K562 (cell line): ENCODE results near the gene PCP2. TPM values are rescaled to one million over a fixed set of nuclear protein-coding genes. Genes with fewer than 3 reads are reported as not detected.

Source experiments
- ETV1 ChIP-seq: fragments of 450-650 bp; conservative IDR thresholded peaks from 2 replicates; pipeline ENCODE4 v1.6.1; 2016; ENCODE audit warnings: missing genetic modification characterization, control low read depth, low read depth, missing compliant biosample characterization
- FOXA1 ChIP-seq: fragments of 450-650 bp; IDR thresholded peaks from 2 replicates; pipeline ENCODE4 v1.6.1; 2016; ENCODE audit warnings: mild to moderate bottlenecking, borderline replicate concordance
- HMGN3 ChIP-seq: IDR thresholded peaks from 2 replicates; pipeline ENCODE4 v1.6.1; 2011; ENCODE audit warnings: borderline replicate concordance, low read depth, mild to moderate bottlenecking, mixed read lengths, low read length; ENCODE audit not compliant: insufficient read length; ENCODE audit errors: extremely low read depth
- KLF16 ChIP-seq: IDR thresholded peaks from 2 replicates; pipeline ENCODE4 v1.6.1; 2016; ENCODE audit warnings: antibody characterized with exemption
- LEF1 ChIP-seq: fragments of 450-650 bp; IDR thresholded peaks from 2 replicates; pipeline ENCODE4 v1.6.1; 2016; ENCODE audit warnings: mild to moderate bottlenecking
- PHF20 ChIP-seq: fragments of 450-650 bp; IDR thresholded peaks from 2 replicates; pipeline ENCODE4 v1.6.1; 2018; ENCODE audit not compliant: partially characterized antibody
- PHF8 ChIP-seq: fragments of 200-600 bp; sonication (generic); IDR thresholded peaks from 2 replicates; pipeline ENCODE4 v1.6.1; 2012; ENCODE audit warnings: mixed run types, mild to moderate bottlenecking, inconsistent platforms, low read length, moderate library complexity, borderline replicate concordance
- ZFP36 ChIP-seq: fragments of 150-350 bp; IDR thresholded peaks from 2 replicates; pipeline ENCODE4 v1.6.1; 2018; ENCODE audit warnings: low read length, low read depth; ENCODE audit not compliant: partially characterized antibody
- polyA plus RNA-seq, 8 experiments: library from polyadenylated mRNA; depleted of rRNA in 4 of 8; stranded (reverse) in 5 of 8; unstranded in 3 of 8; fragments of >200 nt; fragmentation: Nextera tagmentation in 2 of 8; fragmentation: Illumina TruSeq in 1 of 8; extraction: Ambion mirVana in 2 of 8; extraction: Trizol in 1 of 8; gene quantifications; 2 replicates each; pipeline versions ENCODE4 v1.2.1 to v1.2.3, GENCODE V29; 2011 to 2014; ENCODE audit warnings: inconsistent platforms in 1 of 8, missing spikeins in 1 of 8
- total RNA-seq, 7 experiments: library from RNA; depleted of rRNA in 6 of 7; stranded (reverse); fragments of >200 nt in 6 of 7; fragmentation: Illumina TruSeq in 2 of 7; extraction: Trizol in 2 of 7; gene quantifications; 2 replicates each; pipeline versions ENCODE4 v1.2.1 to v1.2.3, GENCODE V29; 2011 to 2021; ENCODE audit warnings: low replicate concordance in 1 of 7
- TF ChIP-seq, protein P1 (sequence below), 2 experiments: IDR thresholded peaks; 2 replicates each; pipeline ENCODE4 v1.6.1; 2011; ENCODE audit warnings: borderline replicate concordance in 1 of 2, control low read depth in 1 of 2, low read depth in 1 of 2, low read length in 1 of 2, mild to moderate bottlenecking in 1 of 2, mixed read lengths in 1 of 2, moderate library complexity in 1 of 2; ENCODE audit not compliant: insufficient read depth in 1 of 2, insufficient read length in 1 of 2, poor library complexity in 1 of 2, severe bottlenecking in 1 of 2; ENCODE audit errors: extremely low read depth in 1 of 2
- TF ChIP-seq, protein P2 (sequence below): fragments of 250-450 bp; sonication (Bioruptor Pico); IDR thresholded peaks from 2 replicates; pipeline ENCODE4 v1.5.0; 2020; ENCODE audit warnings: mild to moderate bottlenecking
- TF ChIP-seq, protein P3 (sequence below): fragments of 200-600 bp; sonication (generic); IDR thresholded peaks from one replicate; pipeline ENCODE4 v1.6.1; 2012; ENCODE audit warnings: mild to moderate bottlenecking, low read depth, low read length, inconsistent platforms
- TF ChIP-seq, protein P4 (sequence below): fragments of 450-650 bp; formaldehyde crosslinking; IDR thresholded peaks from 2 replicates; pipeline ENCODE4 v1.4.0; 2022; ENCODE audit warnings: mild to moderate bottlenecking, moderate library complexity

The PCP2 gene
- total and polyA plus RNA-seq, 9 of the 15 experiments (the other 6 are each of a cell fraction or from before 2014, with no cell fraction given): 0.17 to 1.3 (median 0.49) TPM; not detected in 3

DNA sequence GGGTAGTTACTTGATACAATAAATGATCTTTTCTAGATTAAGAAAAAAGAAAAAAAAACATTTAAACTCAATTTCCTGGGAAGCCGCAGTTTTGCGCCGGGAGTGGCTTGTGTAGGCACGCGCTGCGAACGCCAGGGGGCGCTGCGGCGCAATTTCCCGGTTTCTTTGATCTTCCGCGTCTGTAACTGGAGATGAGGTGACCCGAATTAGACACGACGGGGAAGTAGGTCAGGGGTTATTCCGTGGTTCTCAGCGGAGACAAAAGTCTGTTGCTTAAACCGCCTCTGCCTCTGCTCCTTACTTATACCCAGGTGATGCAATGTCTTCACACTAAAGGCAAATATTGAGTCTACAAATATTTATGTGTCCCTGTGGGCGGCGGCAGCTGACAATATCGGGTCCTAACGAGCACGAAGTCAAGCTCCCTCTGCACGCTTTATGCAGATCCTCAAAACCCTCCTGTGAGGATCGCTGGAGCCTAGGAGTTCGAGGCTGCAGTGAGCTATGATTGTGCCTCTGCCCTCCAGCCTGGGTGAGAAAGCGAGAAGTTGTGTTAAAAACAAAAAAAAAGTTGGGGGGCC lies 18.6 kb upstream of the PCP2 start (continued):
- TF ChIP-seq HMGN3 (no peak), LEF1 (peak; percentile 100), PHF8 (peak; percentile 25; the same call in 1 of the 2 replicates), ZFP36 (peak; percentile 4), ETV1 (peak; percentile 37; the same call in 1 of the 2 replicates), KLF16 (peak; percentile 63; the same call in 1 of the 2 replicates), PHF20 (peak; percentile 23), FOXA1 (no peak)
- TF ChIP-seq, protein P1, sequence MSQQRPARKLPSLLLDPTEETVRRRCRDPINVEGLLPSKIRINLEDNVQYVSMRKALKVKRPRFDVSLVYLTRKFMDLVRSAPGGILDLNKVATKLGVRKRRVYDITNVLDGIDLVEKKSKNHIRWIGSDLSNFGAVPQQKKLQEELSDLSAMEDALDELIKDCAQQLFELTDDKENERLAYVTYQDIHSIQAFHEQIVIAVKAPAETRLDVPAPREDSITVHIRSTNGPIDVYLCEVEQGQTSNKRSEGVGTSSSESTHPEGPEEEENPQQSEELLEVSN (IDR thresholded peaks at IDR 0.05; ENCODE audit: borderline replicate concordance in 1 of 2, extremely low read depth in 1 of 2, insufficient read depth in 1 of 2, insufficient read length in 1 of 2, low read depth in 1 of 2, low read length in 1 of 2, poor library complexity in 1 of 2, severe bottlenecking in 1 of 2): peak in 1 of 2 experiments; percentile 51
- TF ChIP-seq, protein P2, sequence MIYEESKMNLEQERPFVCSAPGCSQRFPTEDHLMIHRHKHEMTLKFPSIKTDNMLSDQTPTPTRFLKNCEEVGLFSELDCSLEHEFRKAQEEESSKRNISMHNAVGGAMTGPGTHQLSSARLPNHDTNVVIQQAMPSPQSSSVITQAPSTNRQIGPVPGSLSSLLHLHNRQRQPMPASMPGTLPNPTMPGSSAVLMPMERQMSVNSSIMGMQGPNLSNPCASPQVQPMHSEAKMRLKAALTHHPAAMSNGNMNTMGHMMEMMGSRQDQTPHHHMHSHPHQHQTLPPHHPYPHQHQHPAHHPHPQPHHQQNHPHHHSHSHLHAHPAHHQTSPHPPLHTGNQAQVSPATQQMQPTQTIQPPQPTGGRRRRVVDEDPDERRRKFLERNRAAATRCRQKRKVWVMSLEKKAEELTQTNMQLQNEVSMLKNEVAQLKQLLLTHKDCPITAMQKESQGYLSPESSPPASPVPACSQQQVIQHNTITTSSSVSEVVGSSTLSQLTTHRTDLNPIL (CRISPR knock-in tag): no peak
- TF ChIP-seq, protein P3, sequence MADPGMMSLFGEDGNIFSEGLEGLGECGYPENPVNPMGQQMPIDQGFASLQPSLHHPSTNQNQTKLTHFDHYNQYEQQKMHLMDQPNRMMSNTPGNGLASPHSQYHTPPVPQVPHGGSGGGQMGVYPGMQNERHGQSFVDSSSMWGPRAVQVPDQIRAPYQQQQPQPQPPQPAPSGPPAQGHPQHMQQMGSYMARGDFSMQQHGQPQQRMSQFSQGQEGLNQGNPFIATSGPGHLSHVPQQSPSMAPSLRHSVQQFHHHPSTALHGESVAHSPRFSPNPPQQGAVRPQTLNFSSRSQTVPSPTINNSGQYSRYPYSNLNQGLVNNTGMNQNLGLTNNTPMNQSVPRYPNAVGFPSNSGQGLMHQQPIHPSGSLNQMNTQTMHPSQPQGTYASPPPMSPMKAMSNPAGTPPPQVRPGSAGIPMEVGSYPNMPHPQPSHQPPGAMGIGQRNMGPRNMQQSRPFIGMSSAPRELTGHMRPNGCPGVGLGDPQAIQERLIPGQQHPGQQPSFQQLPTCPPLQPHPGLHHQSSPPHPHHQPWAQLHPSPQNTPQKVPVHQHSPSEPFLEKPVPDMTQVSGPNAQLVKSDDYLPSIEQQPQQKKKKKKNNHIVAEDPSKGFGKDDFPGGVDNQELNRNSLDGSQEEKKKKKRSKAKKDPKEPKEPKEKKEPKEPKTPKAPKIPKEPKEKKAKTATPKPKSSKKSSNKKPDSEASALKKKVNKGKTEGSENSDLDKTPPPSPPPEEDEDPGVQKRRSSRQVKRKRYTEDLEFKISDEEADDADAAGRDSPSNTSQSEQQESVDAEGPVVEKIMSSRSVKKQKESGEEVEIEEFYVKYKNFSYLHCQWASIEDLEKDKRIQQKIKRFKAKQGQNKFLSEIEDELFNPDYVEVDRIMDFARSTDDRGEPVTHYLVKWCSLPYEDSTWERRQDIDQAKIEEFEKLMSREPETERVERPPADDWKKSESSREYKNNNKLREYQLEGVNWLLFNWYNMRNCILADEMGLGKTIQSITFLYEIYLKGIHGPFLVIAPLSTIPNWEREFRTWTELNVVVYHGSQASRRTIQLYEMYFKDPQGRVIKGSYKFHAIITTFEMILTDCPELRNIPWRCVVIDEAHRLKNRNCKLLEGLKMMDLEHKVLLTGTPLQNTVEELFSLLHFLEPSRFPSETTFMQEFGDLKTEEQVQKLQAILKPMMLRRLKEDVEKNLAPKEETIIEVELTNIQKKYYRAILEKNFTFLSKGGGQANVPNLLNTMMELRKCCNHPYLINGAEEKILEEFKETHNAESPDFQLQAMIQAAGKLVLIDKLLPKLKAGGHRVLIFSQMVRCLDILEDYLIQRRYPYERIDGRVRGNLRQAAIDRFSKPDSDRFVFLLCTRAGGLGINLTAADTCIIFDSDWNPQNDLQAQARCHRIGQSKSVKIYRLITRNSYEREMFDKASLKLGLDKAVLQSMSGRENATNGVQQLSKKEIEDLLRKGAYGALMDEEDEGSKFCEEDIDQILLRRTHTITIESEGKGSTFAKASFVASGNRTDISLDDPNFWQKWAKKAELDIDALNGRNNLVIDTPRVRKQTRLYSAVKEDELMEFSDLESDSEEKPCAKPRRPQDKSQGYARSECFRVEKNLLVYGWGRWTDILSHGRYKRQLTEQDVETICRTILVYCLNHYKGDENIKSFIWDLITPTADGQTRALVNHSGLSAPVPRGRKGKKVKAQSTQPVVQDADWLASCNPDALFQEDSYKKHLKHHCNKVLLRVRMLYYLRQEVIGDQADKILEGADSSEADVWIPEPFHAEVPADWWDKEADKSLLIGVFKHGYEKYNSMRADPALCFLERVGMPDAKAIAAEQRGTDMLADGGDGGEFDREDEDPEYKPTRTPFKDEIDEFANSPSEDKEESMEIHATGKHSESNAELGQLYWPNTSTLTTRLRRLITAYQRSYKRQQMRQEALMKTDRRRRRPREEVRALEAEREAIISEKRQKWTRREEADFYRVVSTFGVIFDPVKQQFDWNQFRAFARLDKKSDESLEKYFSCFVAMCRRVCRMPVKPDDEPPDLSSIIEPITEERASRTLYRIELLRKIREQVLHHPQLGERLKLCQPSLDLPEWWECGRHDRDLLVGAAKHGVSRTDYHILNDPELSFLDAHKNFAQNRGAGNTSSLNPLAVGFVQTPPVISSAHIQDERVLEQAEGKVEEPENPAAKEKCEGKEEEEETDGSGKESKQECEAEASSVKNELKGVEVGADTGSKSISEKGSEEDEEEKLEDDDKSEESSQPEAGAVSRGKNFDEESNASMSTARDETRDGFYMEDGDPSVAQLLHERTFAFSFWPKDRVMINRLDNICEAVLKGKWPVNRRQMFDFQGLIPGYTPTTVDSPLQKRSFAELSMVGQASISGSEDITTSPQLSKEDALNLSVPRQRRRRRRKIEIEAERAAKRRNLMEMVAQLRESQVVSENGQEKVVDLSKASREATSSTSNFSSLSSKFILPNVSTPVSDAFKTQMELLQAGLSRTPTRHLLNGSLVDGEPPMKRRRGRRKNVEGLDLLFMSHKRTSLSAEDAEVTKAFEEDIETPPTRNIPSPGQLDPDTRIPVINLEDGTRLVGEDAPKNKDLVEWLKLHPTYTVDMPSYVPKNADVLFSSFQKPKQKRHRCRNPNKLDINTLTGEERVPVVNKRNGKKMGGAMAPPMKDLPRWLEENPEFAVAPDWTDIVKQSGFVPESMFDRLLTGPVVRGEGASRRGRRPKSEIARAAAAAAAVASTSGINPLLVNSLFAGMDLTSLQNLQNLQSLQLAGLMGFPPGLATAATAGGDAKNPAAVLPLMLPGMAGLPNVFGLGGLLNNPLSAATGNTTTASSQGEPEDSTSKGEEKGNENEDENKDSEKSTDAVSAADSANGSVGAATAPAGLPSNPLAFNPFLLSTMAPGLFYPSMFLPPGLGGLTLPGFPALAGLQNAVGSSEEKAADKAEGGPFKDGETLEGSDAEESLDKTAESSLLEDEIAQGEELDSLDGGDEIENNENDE: no peak
- TF ChIP-seq, protein P4, sequence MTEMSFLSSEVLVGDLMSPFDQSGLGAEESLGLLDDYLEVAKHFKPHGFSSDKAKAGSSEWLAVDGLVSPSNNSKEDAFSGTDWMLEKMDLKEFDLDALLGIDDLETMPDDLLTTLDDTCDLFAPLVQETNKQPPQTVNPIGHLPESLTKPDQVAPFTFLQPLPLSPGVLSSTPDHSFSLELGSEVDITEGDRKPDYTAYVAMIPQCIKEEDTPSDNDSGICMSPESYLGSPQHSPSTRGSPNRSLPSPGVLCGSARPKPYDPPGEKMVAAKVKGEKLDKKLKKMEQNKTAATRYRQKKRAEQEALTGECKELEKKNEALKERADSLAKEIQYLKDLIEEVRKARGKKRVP: peak; percentile 75
